Measurements from ENCODE around the gene CLCN6.

The CLCN6 gene

GRCh38 chr1:11880911-11881748 is 75.1 kb downstream of the CLCN6 start:
- DNase-seq: no peak

GRCh38 chr1:11881749-11882441 is 75.9 kb downstream of the CLCN6 start:
- DNase-seq: no peak

GRCh38 chr1:11882814-11883538 is 77.0 kb downstream of the CLCN6 start:
- peak; percentile 86 for DNase-seq

GRCh38 chr1:11885916-11886315 is 79.9 kb downstream of the CLCN6 start:
- no peak for DNase-seq

- no peak for DNase-seq
Measured at GRCh38 chr1:11886986-11887665, 81.1 kb downstream of the CLCN6 start.

- no peak for DNase-seq
Measured at GRCh38 chr1:11887666-11888007, 81.6 kb downstream of the CLCN6 start.

GRCh38 chr1:11888206-11888876 is 82.3 kb downstream of the CLCN6 start:
- DNase-seq: no peak

- peak; percentile 50 for DNase-seq
Measured at GRCh38 chr1:11888877-11889208, 82.9 kb downstream of the CLCN6 start.

GRCh38 chr1:11891433-11892186 is 85.6 kb downstream of the CLCN6 start:
- no peak for DNase-seq

All from islet precursor cell (in vitro differentiated cells).